Mammary epithelial cell (primary cell): ENCODE measurements around the gene YTHDC1.

Experiments used
- CTCF ChIP-seq, 2 donors: IDR thresholded peaks in 1 of 2; conservative IDR thresholded peaks in 1 of 2; 2 replicates each; pipeline ENCODE4 v1.5.1; 2011 to 2012; ENCODE audit warnings: inconsistent platforms in 2 of 2, low read length in 2 of 2, mild to moderate bottlenecking in 2 of 2, control low read depth in 1 of 2, low read depth in 1 of 2; ENCODE audit not compliant: insufficient read depth in 1 of 2; ENCODE audit errors: extremely low read depth in 1 of 2
- EZH2 ChIP-seq: IDR thresholded peaks from 2 replicates; pipeline ENCODE4 v1.6.1; 2012; ENCODE audit warnings: low read length, inconsistent platforms, borderline replicate concordance

DNA sequence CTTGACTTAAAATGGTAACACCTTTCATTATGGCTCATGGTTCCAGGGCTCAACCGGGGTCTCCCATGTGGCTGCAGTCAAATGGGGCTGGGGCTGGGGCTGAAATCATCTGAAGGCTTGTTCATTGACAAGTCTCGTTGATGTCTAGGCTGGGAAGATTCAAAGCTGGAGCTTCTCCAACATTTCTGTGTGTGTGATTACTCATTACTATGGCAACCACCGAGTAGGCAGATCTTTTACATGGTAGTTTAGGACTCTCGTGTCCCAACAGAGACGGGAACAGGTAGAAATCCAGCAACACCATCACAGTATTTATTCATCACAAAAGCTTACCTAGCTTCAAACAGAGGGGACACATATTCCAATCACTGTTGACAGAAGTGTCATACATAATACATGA lies 7.8 kb downstream of the YTHDC1 start:
- TF ChIP-seq CTCF (conservative IDR thresholded peaks at IDR 0.05 in 1 of 2, IDR thresholded peaks at IDR 0.05 in 1 of 2; ENCODE audit: extremely low read depth in 1 of 2, insufficient read depth in 1 of 2, low read depth in 1 of 2, low read length in 2 of 2), result no peak
- no peak for TF ChIP-seq EZH2
